Measurements from ENCODE around the gene SLC22A3. TPM values are rescaled to one million over a fixed set of nuclear protein-coding genes. Genes with fewer than 3 reads are reported as not detected.
A peak's percentile ranks its signal among the peaks of the same experiment; 100 is the strongest.

The SLC22A3 gene
- total and polyA plus RNA-seq, 2 of the 13 experiments (the other 11 are each of a cell fraction or from before 2014, with no cell fraction given) = 12.0 to 31.5 TPM

GRCh38 chr6:160347259-160348222, 637 bp upstream of the SLC22A3 start (continued):
- no peak for TF ChIP-seq RERE (CRISPR knock-in tag; IDR thresholded peaks at IDR 0.05; ENCODE audit: low read depth)
- no peak for TF ChIP-seq ZNF142 (CRISPR knock-in tag; IDR thresholded peaks at IDR 0.05)
- TF ChIP-seq ZNF784 (CRISPR knock-in tag; IDR thresholded peaks at IDR 0.05; ENCODE audit: borderline replicate concordance) = peak; percentile 62; the same call in 1 of the 2 replicates
- no peak for TF ChIP-seq NR0B2 (CRISPR knock-in tag; IDR thresholded peaks at IDR 0.05)
- no peak for TF ChIP-seq ARNTL (CRISPR knock-in tag; IDR thresholded peaks at IDR 0.05)
- TF ChIP-seq ZNF792 (CRISPR knock-in tag; IDR thresholded peaks at IDR 0.05) = no peak
- no peak for TF ChIP-seq ZNF296 (CRISPR knock-in tag; conservative IDR thresholded peaks at IDR 0.05)
- TF ChIP-seq KDM1A (CRISPR knock-in tag; IDR thresholded peaks at IDR 0.05) = no peak
- TF ChIP-seq ZBTB1 (CRISPR knock-in tag; IDR thresholded peaks at IDR 0.05; ENCODE audit: borderline replicate concordance) = no peak
- no peak for TF ChIP-seq LCORL (IDR thresholded peaks at IDR 0.05)
- no peak for TF ChIP-seq LCORL (CRISPR knock-in tag; IDR thresholded peaks at IDR 0.05)
- peak; percentile 95; the same call in 1 of the 2 replicates for TF ChIP-seq ZFP82 (CRISPR knock-in tag; IDR thresholded peaks at IDR 0.05; ENCODE audit: borderline replicate concordance)
- no peak for TF ChIP-seq ZNF691 (CRISPR knock-in tag; IDR thresholded peaks at IDR 0.05; ENCODE audit: borderline replicate concordance, low read depth)
- TF ChIP-seq ZFAT (CRISPR knock-in tag; conservative IDR thresholded peaks at IDR 0.05) = no peak

Measured in HepG2 (cell line).